Lower lobe of right lung (tissue), 2 donors: ENCODE measurements around the gene PCDH1. TPM values are rescaled to one million over a fixed set of nuclear protein-coding genes. Genes with fewer than 3 reads are reported as not detected.
A peak's percentile ranks its signal among the peaks of the same experiment; 100 is the strongest.

ENCODE experiments used
- ATAC-seq, 2 donors: fragments of 200-7000 bp; cut with Tn5 transposase; one replicate each; pipeline ENCODE4 v1.9.1; 2020 to 2022; ENCODE audit warnings: mild to moderate bottlenecking in 2 of 2, moderate library complexity in 2 of 2
- DNase-seq: peaks from one replicate; pipeline ENCODE4 v3.0.0-alpha.2; 2020
- H3K27ac ChIP-seq: fragments of 200-600 bp; one replicate; pipeline ENCODE4 v1.8.0; 2022
- H3K27me3 ChIP-seq: fragments of 200-600 bp; one replicate; pipeline ENCODE4 v1.8.0; 2022; ENCODE audit warnings: low read depth
- H3K36me3 ChIP-seq: fragments of 200-600 bp; one replicate; pipeline ENCODE4 v1.8.0; 2022; ENCODE audit warnings: mild to moderate bottlenecking
- H3K4me1 ChIP-seq: fragments of 200-600 bp; one replicate; pipeline ENCODE4 v1.8.0; 2022
- H3K4me3 ChIP-seq: fragments of 200-600 bp; one replicate; pipeline ENCODE4 v1.8.0; 2022; ENCODE audit warnings: mild to moderate bottlenecking
- H3K9me3 ChIP-seq: fragments of 200-600 bp; one replicate; pipeline ENCODE4 v1.8.0; 2022
- intact Hi-C: fragments of 100-400 bp; cut with DNase I; formaldehyde crosslinking; loops from one replicate; pipeline ENCODE4 v1.11.0; 2022
- total RNA-seq: library from RNA; stranded (reverse); fragmentation: NEBNext Ultra II Directional; extraction: Animal tissue kit (Norgen Biotek cat#: 25700); gene quantifications from one replicate; pipeline ENCODE4 v1.2.1, GENCODE V29; 2021
- TF ChIP-seq, protein P1 (sequence below): fragments of 200-600 bp; IDR thresholded peaks from one replicate; pipeline ENCODE4 v1.8.0; 2022; ENCODE audit warnings: antibody characterized with exemption, mild to moderate bottlenecking
- donor health status: DM: no; HTN: yes; CAD: no; lungs with severe emphysema.

PCDH1 gene
- total RNA-seq, 1 donor from 2014 or later, result 55.7 TPM

DNA sequence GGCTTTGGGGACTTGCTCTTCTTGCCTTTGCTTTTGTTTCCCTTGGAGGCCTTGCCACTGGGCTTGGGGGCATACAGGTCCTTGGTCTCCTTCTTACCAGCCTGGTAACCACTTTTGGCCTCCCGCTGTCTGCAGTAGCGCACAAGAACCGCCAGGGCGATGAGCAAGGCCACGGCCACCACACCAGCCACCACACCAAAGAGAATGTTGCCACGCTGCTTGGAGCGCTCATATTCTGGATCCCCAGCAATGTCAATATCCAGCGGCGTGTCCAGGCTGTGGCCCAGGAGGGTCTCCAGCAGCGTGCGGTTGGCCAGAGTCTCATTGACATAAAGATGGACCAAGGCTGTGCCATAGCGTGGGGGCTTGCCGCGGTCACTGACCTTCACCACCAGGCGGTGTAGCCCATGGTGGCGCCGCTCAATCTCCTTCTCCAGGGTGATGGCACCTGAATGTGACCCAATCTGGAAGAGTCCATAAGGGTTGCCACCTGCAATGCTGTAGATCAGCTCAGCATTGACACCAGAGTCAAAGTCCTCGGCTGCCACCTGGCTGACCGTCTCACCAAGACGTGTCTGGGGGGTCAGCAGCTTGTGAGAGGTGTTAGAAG lies 14.5 kb downstream of the PCDH1 start:
- no peak overlapping the region for H3K27ac ChIP-seq
- ATAC-seq, result no peak
- no peaks in the 10 kb centered on the region for H3K27me3 ChIP-seq
- no peak for DNase-seq
- H3K36me3 ChIP-seq, result peaks cover 63% of the 10 kb centered on the region
- no peaks in the 10 kb centered on the region for H3K9me3 ChIP-seq
- H3K4me1 ChIP-seq, result peaks cover 1% of the 10 kb centered on the region
- TF ChIP-seq, protein P1, sequence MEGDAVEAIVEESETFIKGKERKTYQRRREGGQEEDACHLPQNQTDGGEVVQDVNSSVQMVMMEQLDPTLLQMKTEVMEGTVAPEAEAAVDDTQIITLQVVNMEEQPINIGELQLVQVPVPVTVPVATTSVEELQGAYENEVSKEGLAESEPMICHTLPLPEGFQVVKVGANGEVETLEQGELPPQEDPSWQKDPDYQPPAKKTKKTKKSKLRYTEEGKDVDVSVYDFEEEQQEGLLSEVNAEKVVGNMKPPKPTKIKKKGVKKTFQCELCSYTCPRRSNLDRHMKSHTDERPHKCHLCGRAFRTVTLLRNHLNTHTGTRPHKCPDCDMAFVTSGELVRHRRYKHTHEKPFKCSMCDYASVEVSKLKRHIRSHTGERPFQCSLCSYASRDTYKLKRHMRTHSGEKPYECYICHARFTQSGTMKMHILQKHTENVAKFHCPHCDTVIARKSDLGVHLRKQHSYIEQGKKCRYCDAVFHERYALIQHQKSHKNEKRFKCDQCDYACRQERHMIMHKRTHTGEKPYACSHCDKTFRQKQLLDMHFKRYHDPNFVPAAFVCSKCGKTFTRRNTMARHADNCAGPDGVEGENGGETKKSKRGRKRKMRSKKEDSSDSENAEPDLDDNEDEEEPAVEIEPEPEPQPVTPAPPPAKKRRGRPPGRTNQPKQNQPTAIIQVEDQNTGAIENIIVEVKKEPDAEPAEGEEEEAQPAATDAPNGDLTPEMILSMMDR, result no peak
- intact Hi-C loops, result no loop called here
- no peak overlapping the region for H3K4me3 ChIP-seq

GRCh38 chr5:141862936-141863543 lies 15.2 kb downstream of the PCDH1 start:
- intact Hi-C loops, result no loop called here
- ATAC-seq (no peak), DNase-seq (no peak)
- Histone ChIP-seq H3K4me3 (no peak overlapping the region), H3K36me3 (peaks cover 57% of the 10 kb centered on the region), H3K9me3 (no peaks in the 10 kb centered on the region), H3K27me3 (no peaks in the 10 kb centered on the region), H3K4me1 (peaks cover 7% of the 10 kb centered on the region), H3K27ac (no peak overlapping the region)
- TF ChIP-seq, protein P1, result no peak

GRCh38 chr5:141861194-141861593 lies 17.0 kb downstream of the PCDH1 start:
- TF ChIP-seq, protein P1, result no peak
- no peak overlapping the region for H3K4me3 ChIP-seq
- peaks cover 50% of the 10 kb centered on the region for H3K36me3 ChIP-seq
- no peaks in the 10 kb centered on the region for H3K27me3 ChIP-seq
- H3K9me3 ChIP-seq, result no peaks in the 10 kb centered on the region
- no peak for DNase-seq
- H3K27ac ChIP-seq, result no peak overlapping the region
- intact Hi-C loops, result no loop called here
- no peak for ATAC-seq
- H3K4me1 ChIP-seq, result peaks cover 7% of the 10 kb centered on the region

DNA sequence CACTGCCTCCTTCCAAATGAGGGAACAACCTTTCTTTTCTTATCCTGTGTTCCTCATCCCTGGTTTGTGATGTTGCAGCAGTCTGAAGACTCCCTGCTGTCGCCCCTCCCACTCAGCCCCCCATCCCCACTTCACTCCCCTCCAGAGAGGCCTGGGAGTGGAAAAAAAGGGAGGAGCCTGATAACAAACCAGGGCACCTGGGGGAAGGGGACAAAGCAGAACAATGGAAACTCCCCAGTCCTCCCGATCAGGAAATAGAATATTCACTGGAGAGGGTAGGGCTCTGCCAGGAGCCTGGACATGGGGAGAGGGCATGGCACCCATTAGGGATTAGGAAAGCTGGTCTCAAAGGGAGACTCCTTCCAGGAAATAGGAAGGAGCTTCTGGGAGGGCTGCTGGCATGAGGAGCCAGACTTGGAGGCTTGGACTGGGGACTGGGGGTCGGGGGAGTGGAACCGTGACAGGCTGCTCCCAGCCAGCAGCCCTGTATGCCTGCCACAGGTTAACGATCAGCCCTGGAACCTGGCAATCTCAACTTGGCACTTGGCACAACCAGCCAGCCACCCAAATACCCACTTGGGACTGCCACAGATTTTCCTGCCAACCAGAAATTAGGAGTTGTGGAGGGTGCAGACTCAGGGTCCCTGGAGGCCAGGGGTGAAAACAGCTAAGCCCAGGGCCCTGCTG lies 20.0 kb downstream of the PCDH1 start:
- H3K27ac ChIP-seq, result no peak overlapping the region
- peaks cover 11% of the 10 kb centered on the region for H3K4me1 ChIP-seq
- no peaks in the 10 kb centered on the region for H3K9me3 ChIP-seq
- no peak overlapping the region for H3K4me3 ChIP-seq
- no peaks in the 10 kb centered on the region for H3K27me3 ChIP-seq
- no peak for DNase-seq
- TF ChIP-seq, protein P1, result no peak
- ATAC-seq, result peak in 1 of 2 donors; percentile 40
- peaks cover 25% of the 10 kb centered on the region for H3K36me3 ChIP-seq
- intact Hi-C loops, result no loop called here

DNA sequence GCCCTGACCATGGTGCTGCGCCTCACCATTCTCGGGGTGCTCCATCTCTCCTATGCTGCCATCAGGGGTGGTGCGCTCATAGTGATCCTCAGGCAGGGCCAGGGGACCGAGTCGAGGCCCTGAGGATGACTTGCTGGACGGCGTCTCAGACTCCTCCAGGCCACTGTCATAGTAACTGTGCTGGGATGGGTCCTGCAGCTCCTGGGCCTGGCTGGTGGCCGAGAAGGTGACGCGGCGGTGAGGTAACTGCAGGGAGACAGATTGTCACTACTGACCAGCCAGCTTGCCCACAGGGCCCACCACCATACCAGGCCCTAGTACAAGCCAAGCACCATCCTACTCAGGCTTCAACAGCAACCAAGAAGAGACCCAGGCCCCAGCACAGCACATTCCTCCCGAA lies 21.0 kb downstream of the PCDH1 start:
- DNase-seq (no peak), ATAC-seq (no peak)
- H3K27ac ChIP-seq, result no peak overlapping the region
- peaks cover 15% of the 10 kb centered on the region for H3K36me3 ChIP-seq
- H3K4me1 ChIP-seq, result peaks cover 11% of the 10 kb centered on the region
- H3K27me3 ChIP-seq, result no peaks in the 10 kb centered on the region
- H3K9me3 ChIP-seq, result no peaks in the 10 kb centered on the region
- TF ChIP-seq, protein P1, result no peak
- intact Hi-C loops, result no loop called here
- H3K4me3 ChIP-seq, result no peak overlapping the region
